Ureter (tissue), 1 donor: Measurements from ENCODE around the gene GNAO1. TPM values are rescaled to one million over a fixed set of nuclear protein-coding genes. Genes with fewer than 3 reads are reported as not detected.

Experiments used
- DNase-seq: peaks from one replicate; pipeline ENCODE4 v3.0.0-alpha.2; 2020; ENCODE audit warnings: low spot score
- total RNA-seq: library from RNA; stranded (reverse); gene quantifications from one replicate; pipeline ENCODE4 v1.2.4, GENCODE V29; 2023
- donor health status: DM: yes; HTN: yes; CAD: no.

The GNAO1 gene
- total RNA-seq, 1 donor from 2014 or later, result 23.8 TPM

DNA sequence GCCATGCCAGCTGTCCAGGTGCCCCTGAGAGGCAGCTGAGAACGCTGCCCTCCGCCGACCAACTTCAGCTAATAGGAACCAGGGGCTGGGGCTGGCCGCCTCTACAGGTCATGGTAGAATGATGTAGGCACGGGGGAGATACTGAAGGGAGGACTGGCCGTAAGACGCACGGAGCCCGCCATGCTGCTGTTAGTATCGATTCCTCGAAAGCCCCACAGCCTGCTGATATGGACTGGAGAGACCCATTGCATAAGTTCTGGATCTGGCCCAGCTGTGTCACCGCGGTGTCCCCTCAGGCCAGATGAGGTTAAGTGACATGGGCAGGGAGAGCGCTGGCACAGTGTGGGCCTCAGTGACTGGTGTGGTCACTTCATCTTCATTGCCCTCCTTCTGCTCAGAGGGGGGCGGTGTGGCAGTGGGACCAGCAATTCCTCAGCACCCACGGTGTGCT, 158.4 kb downstream of the GNAO1 start:
- DNase-seq, result no peak

DNA sequence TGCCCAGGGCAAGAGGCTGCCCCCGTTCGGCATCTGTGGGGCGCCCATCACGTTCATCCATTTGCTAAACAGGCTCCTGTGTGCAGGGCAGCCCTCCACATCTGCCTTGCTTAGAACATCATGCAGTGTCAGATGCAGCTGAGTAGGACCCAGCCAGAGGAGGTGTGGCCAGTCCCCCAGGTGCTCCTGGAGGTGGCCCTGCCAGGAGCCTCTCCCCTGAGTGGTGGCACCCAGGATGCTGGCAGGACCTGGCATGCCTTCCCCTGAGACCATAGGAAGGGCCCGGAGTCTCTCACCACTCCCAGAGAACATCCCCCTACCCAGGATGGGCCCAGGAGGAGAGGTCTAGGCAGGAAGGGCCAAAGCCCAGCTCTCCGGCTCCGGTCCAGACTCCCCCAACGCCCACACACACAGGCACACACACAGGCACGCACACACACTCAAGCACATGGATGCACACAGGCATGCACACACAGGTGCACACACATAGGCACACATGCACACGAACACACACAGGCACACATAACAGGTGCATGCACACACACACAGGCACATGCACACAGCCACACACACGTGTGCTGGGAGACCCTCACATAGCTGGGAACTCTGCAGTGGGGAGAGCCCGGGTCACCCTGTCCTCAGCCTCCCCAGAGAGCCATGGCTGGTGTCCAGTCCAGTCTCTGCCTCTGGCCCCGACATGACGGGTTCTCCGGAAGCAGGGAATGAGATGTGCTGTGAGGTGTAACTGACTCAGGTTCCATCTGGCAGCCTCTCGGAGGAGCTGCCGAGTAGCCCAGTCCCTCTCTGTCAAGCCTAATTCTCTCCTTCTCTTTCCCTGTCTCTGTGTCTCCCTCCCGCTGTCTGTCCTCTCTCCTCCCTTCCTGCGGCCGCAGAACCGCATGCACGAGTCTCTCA, 159.5 kb downstream of the GNAO1 start:
- DNase-seq, result no peak

DNA sequence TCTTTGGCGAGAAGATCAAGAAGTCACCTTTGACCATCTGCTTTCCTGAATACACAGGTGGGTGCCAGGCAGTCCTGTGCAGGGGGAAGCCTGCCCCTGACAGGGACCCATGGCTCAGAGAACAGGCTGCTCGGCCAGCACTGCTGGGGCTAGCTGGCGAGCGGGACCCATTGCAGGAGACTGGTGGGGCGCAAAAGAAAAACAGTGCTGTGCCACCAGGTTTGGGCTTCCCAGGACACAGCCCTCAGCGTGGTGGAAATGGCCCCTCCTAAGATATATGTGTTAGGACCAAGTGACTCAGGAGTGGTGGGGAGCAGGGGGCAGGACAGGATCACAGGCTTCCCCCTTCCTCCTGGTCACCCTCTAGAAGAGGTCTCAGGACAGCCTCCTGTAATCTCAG, 160.2 kb downstream of the GNAO1 start:
- no peak for DNase-seq

DNA sequence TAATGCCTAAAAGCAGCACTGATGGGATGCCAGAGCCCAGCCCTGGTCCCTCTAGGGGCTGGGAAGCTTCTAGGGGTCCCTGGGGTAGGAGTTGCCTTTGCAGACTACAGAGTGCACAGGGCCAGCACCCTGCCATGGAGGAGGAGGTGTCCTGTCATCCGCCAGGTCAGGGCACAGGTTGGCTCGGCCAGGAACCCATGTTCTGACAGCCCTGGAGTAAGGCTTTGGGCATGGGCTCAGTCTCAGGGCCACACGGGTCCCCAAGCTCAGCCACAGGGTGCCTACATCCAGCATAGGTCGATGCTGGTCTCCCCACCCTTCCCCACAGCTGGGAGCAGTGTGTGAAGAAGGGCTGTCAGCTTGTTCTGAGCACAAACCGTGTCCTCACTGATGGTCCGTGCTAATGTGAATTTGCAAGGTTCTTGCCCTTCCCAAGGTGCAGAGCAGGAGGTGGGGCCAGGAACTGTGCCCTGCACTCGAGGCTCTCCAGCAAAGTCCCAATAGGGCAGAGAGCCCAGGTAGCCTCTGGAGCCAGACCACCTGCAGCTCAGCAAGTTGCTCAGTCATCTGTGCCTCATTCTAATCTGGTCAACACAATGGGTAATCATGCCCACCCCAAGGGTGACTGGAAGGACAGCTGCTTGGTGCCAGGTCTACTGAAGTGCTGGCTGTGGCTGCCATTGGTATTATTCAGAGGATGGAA, 161.2 kb downstream of the GNAO1 start:
- no peak for DNase-seq

DNA sequence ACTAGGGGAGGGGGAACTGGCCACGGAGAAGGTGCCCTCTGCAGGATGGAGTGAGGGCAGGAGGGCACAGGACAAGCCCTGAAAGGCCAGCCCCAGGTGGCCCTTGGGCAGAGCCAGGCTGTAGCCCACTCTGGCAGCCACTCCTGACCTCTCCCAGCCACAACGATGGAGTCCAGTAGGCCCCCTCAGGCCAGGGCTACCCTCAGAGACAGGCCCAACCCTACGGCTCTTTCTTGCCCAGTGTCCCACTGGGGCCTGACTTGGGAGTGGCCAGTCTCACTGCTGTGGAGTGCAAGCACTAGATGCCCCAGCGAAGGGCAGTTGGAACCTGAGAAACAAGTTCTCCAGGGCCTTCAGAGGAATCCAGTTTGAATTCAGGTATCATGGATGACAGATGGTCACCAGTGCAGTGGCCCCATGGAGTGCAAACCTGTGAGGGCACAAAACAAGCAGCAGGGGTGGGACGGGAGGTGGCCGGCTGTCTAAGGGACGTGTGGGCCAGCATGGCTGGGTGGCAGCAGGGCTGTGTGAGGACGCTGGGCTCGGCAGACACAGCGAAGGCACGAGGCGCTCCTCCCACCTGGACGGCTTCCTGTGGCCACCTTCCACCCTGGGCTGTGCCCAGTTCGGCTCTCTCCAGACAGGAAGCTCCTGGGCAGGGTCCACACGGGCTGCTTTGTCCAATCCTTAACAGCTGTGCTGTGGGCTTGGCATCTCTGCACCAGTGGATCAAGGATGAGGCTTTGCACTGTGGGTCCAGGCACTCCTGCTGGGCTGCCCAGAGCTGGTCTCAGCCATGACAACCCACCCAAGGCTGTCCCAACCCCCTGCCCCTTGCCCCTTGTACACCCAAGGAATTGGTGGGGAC, 162.0 kb downstream of the GNAO1 start:
- no peak for DNase-seq

DNA sequence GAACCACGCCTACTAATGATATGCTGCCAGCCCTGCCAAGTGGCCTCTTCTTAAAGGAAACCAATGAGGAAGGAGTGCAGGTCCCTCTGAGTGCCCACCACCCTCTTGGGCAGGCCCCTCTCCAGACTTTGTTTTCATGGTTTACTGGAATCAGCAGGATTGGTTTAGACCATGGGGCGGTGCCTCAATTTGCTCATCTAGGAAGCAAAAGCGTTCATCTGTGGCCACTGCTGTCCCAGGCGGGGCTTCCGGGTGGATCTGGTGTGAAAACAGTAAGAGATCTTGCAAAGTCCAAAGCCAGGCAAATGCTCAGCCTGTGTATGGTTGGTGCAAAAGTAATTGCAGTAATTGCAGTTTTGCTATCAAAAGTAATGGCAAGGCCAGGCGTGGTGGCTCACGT, 162.7 kb downstream of the GNAO1 start:
- DNase-seq, result no peak

DNA sequence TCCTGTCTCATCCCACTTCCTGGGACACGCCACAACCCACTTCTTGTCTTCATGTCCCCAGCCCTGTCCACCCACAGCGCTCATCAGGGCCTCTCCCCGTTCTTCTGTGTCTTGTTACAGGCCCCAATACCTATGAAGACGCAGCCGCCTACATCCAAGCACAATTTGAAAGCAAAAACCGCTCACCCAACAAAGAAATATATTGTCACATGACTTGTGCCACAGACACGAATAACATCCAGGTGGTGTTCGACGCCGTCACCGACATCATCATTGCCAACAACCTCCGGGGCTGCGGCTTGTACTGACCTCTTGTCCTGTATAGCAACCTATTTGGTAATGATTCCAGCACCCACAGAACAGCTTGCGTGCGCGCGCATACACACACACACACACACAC, 163.5 kb downstream of the GNAO1 start:
- DNase-seq, result no peak

DNA sequence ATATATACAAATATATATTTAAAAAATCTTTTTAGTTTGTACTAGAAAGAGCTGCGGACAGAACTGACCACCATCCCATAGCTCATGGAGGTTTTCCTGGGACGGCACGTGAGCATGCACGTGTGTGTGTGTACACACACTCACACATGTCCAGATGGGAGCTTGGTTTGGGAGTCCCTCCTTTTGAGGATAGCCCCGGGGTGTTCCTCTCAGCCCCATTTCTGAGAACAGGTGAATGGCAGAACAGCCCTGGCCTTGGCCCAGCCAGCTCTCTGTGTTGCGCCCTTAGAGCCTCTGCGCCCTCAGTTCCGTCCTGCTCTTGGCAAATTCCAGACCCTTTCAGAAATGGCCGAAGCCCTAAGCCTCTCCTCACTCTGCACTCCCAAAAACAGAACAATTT, 163.9 kb downstream of the GNAO1 start:
- no peak for DNase-seq

DNA sequence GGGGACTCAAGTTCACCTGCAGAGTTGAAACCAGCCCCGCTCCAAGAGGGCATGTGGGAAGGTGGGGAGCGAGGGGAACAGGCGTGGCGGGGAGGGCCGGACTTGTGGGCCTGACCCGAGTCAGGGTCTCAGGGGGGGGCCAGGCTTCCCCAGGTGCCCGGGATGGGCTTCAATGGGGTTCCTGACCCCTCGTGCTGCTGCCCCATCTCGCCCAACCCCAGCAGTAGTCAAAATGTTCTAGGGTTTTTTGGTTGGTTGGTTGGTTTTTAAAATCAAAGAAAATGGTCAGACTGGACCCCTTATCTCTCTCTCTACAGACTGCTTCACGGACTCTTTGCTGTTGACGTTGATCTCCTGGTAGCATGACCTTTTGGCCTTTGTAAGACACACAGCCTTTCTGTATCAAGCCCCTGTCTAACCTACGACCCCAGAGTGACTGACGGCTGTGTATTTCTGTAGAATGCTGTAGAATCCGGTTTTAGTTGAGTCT, 164.5 kb downstream of the GNAO1 start:
- no peak for DNase-seq

DNA sequence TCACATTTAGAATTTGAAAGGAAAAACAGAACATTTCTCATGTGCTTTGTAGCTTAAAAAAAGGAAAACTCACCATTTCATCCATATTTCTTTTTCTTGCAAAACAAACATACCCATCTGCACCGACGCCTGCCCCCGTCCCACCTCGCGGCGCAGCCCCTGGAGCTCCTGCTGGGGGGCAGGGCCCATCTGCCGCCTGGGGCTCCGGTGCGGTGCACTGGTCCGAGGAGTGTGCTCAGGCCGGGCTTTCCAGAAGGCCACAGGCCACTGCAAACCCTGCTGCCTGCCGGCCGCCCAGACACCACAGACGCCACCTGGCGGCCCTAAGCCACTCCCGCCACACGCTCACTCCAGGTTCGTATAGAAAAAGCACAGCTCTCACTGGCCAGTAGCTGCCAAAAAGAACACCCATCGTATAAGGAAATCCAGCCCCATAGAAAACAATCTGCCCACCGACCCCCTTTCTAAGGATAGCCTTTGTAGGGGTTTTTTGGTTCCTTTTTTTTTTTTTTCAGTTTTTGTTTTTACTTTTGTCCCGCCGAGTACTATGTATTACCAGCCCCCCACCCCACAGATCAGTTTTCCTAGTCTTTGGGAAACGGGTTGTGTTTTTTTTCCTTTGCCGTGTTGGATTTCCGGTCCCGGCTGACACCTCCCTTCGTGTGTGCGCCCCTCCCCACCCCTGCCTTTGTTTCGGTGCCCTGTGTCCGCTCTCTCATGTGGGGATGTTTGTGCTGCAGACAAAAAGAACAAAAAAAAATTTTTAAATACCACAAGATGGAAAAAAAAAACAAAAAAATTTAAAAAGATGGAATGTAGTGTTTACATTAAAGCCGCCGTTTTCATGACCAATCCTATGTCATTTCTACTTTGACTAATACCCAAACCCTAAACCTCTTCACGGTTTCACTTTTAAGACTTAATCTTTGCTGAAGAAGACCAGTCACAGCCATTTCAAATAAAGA, 165.3 kb downstream of the GNAO1 start:
- peak; percentile 82 for DNase-seq

DNA sequence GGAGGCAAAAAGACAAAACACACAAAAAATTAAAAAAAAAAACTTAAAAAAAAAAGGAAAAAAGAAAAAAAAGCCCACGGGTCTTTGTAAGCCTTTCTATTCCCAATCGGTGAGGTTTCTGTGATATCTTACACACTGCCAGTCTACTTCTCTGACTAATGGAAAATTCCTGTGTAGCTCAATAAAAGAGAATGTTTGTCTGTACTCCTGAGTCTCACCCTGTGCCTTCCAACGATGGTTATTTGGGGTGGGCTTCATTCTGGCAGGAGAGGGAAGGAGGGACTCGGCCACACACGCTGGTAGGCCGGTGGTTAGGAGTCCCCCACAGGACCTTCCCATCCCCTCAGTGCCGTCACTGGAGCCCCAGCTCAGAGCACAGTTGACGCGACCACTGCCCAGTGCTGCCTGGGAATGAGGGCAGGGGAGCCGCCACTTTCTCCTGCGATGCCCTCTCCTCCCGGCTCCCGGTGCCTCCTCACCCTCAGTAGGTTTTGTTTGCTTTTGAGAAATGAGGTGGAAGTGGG, 166.0 kb downstream of the GNAO1 start:
- no peak for DNase-seq

DNA sequence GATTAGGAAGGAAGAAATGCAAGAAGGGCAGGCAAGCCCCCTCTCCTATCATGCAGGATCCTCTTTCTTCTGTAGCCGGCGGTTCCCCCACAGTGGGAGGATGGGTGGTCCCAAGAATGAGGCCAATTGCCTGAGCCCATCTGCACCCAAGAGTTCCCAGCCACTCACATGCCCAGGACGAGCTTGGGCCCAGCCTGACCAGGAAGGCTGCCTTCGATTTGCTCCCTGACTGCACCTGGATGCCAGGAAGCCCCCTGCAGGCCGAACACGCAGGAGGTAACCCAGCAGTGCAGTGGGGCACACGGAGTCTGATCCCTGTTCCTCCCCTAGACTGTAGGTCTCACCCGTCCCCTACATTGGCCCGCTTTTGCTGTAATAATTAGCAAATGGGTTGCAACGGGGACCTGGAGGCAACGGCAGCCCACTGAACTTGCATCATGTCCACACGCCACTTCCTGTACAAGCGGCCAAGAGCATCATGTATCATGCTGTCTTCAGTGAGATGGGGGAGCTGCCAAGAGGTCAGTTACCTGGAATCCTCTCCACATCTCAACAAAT, 166.6 kb downstream of the GNAO1 start:
- peak; percentile 44 for DNase-seq

DNA sequence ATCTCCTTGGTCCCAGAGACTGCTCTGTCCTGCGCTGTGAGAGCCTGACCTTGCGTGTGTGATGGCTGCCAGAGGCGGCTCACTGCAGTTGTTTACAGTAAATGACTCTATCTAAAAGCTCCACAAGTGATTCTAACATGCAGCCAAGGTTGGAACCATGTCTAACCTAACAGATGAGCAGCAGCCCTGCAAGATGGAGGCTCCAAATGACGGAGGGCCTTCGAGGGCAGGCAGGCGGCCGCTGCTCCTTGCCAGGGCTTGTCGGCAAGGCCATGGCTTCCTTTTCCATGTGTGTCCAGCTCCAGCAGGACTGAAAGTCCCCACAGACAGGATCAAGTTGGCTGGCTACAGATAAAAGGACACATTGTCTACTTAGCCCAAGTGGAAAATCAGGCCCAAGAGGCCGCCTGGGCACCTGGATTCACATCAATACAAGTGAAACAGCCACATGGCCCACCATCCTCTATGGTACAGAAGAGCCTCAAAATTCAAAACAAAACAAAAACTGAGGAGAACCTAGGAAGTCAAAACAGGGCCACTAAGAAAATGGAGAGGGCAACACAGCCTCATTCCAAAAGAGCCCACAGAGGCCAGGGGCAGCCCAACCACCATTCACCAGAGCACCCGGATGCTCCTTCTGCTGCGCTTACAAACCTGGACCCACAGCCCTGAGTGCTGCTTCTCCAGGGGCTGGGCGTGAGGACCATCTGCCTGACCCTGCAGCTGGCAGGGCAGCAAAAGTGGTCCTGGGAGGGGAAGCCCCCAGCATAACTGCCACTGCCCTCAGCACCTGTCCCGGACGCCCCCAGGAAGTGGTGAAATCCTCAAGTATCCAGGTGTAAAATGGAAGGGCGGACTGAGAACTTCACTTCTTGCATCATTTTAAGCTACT, 169.1 kb downstream of the GNAO1 start:
- DNase-seq, result no peak

DNA sequence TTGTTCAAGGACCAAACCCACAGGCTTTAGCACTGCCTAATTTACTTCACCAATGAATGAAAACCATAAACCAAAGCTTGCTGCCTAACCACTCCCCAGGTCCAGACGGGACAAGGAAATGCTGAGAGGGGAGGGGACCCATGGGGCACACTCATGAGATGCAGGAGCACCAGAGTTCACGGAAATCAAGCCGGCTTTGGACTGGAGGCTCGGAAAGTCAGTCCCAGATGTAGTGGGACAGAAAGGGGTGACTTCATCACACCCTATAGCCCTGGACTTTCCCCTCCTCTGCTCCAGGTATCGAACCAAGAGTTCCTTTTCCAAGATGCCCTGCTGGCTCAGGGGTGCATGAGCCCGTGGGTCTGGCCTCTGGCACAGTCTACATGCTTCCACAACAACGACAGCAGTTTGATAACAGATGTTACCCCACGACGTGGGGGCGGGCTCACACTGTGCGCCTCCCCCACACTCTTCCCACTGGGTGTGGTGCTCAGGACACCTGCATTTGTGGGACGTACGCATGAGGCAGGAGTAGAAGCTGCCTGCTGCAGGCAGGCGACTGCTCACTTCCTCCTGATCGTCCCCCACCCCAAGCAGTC, 170.9 kb downstream of the GNAO1 start:
- no peak for DNase-seq

DNA sequence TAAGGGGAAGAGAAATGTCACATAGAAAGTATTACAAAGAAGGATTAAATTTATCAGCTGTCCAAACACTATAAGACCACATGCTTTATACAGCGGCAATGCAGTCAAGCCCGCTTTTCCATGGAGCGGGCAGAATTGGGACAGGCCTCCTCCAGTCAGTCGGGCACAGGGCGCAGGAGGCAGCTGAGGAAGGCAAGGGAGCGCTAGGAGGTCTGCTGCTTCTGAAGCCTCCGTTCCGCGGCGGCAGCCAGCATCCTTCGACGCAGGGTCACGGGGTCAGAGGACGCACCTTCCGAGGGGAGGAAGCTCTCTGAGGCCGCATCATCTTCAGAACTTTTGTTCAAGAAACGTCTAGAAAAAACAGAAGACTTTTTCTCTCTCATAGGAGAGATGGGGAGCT, 171.4 kb downstream of the GNAO1 start:
- DNase-seq, result no peak

DNA sequence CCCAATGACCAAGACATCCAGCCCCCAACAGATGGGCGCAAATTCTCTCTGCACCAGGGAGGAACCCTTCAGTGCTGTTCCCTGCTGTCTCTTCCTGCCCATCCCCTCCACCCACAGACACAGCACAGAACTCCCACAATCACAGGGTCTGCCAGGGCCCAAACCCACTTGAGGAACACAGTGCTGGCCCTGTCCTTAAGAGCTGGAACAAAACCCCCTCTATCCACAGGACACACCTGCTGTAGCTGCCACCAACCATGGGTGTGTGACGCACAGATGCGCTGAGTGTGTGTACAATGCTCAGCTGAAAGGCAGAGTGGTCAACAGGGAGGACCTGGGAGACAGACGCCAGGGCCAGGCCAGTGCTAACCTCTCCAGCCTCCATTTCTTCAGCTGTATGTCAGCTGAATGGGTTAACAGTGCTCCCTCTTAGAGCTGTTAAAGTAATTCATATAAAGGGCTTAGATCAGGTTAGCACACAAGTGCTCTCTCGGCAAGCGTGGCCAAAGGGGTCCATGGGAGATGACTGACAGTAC, 172.0 kb downstream of the GNAO1 start:
- DNase-seq, result no peak

DNA sequence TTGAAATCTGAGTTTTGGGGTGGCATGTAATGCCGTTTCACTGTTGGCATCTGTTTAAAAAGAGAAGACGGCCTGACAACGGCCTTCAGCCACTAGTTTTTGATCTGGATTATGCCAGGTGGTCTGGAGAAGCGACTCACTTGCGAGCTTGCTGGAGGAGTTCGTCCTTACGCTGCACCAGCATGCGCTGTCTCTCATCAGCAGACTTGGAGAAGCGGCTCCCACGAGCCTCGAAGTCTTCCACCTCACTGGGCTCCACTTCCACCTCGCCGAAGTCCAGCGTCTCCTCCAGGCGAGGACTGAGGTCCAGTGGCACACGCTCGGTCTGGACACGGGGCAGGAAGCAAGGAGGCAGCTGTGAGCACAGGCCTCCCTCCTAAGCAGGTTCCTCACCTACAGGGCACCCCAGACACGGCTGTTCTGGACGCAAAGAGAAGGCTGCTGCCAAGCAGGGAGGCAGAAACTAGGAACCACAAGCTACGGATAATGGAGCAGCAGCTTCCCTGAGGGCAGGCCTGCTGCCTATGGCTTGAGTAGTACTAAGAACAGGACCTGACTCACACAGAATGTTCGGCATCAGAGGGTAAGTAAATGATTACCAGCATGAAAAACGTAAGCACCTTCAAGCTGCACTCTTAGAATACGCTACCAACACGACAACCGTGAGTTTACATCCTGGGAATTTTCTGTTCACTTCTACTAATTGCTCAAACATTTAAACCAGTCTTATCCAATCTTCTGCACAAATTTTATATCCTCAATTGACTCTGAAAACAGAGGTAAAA, 172.7 kb downstream of the GNAO1 start:
- no peak for DNase-seq

DNA sequence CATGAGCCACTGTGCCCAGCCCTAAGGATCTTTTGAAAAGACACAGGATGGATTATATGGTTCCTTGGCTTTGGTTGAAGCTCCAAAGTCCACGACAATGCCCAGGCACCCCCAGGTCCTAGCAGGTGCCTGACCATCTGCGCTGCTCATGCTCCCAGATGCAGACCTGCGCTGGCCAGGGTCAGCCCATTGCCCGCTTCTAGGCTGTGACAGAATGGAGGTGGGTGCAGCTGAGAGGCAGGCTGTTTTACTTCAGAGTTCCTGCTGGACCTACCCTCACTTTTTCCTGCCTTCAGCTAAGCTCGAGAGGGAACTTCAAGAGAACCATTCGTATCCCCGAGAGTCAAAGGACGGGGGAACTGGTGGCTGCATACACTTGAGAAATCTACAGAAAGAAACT, 173.6 kb downstream of the GNAO1 start:
- no peak for DNase-seq
